Measurements from ENCODE around the gene SEPTIN11.

GRCh38 chr4:76909711-76910110, 39.8 kb upstream of the SEPTIN11 start:
- TF ChIP-seq, protein P1, sequence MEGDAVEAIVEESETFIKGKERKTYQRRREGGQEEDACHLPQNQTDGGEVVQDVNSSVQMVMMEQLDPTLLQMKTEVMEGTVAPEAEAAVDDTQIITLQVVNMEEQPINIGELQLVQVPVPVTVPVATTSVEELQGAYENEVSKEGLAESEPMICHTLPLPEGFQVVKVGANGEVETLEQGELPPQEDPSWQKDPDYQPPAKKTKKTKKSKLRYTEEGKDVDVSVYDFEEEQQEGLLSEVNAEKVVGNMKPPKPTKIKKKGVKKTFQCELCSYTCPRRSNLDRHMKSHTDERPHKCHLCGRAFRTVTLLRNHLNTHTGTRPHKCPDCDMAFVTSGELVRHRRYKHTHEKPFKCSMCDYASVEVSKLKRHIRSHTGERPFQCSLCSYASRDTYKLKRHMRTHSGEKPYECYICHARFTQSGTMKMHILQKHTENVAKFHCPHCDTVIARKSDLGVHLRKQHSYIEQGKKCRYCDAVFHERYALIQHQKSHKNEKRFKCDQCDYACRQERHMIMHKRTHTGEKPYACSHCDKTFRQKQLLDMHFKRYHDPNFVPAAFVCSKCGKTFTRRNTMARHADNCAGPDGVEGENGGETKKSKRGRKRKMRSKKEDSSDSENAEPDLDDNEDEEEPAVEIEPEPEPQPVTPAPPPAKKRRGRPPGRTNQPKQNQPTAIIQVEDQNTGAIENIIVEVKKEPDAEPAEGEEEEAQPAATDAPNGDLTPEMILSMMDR (tag by site-specific recombination; IDR thresholded peaks at IDR 0.05), result no peak
- TF ChIP-seq ZNF488 (tag by site-specific recombination; IDR thresholded peaks at IDR 0.05) (no peak), REPIN1 (tag by site-specific recombination; IDR thresholded peaks at IDR 0.05; ENCODE audit: low read depth) (no peak), ZNF211 (tag by site-specific recombination; IDR thresholded peaks at IDR 0.05; ENCODE audit: low read depth) (no peak), KLF7 (tag by site-specific recombination; IDR thresholded peaks at IDR 0.05; ENCODE audit: borderline replicate concordance) (no peak), SP2 (tag by site-specific recombination; IDR thresholded peaks at IDR 0.05) (no peak), ZNF24 (tag by site-specific recombination; IDR thresholded peaks at IDR 0.05) (no peak), ZNF391 (tag by site-specific recombination; IDR thresholded peaks at IDR 0.05; ENCODE audit: borderline replicate concordance, low read depth) (no peak), ZNF670 (tag by site-specific recombination; IDR thresholded peaks at IDR 0.05; ENCODE audit: low read depth) (no peak), ZNF76 (tag by site-specific recombination; IDR thresholded peaks at IDR 0.05; ENCODE audit: borderline replicate concordance, low read depth) (no peak), MYNN (tag by site-specific recombination; IDR thresholded peaks at IDR 0.05; ENCODE audit: borderline replicate concordance) (no peak)
- TF ChIP-seq, protein P2, sequence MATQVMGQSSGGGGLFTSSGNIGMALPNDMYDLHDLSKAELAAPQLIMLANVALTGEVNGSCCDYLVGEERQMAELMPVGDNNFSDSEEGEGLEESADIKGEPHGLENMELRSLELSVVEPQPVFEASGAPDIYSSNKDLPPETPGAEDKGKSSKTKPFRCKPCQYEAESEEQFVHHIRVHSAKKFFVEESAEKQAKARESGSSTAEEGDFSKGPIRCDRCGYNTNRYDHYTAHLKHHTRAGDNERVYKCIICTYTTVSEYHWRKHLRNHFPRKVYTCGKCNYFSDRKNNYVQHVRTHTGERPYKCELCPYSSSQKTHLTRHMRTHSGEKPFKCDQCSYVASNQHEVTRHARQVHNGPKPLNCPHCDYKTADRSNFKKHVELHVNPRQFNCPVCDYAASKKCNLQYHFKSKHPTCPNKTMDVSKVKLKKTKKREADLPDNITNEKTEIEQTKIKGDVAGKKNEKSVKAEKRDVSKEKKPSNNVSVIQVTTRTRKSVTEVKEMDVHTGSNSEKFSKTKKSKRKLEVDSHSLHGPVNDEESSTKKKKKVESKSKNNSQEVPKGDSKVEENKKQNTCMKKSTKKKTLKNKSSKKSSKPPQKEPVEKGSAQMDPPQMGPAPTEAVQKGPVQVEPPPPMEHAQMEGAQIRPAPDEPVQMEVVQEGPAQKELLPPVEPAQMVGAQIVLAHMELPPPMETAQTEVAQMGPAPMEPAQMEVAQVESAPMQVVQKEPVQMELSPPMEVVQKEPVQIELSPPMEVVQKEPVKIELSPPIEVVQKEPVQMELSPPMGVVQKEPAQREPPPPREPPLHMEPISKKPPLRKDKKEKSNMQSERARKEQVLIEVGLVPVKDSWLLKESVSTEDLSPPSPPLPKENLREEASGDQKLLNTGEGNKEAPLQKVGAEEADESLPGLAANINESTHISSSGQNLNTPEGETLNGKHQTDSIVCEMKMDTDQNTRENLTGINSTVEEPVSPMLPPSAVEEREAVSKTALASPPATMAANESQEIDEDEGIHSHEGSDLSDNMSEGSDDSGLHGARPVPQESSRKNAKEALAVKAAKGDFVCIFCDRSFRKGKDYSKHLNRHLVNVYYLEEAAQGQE (tag by site-specific recombination; IDR thresholded peaks at IDR 0.05), result no peak
